Glutamatergic neuron (in vitro differentiated cells): Measurements from ENCODE around the gene C10orf67. TPM values are rescaled to one million over a fixed set of nuclear protein-coding genes. Genes with fewer than 3 reads are reported as not detected.

Source experiments
- DNase-seq: peaks from one replicate; pipeline ENCODE4 v3.0.0; 2022
- H3K27ac Mint-ChIP-seq: one replicate; pipeline ENCODE4 v1.8.0; 2020; ENCODE audit warnings: mild to moderate bottlenecking, mixed read lengths, inconsistent platforms; ENCODE audit not compliant: unreplicated experiment
- H3K27me3 Mint-ChIP-seq: one replicate; pipeline ENCODE4 v1.8.0; 2020; ENCODE audit warnings: mild to moderate bottlenecking, moderate library complexity, mixed read lengths, inconsistent platforms; ENCODE audit not compliant: unreplicated experiment
- H3K36me3 Mint-ChIP-seq: one replicate; pipeline ENCODE4 v1.8.0; 2020; ENCODE audit warnings: mild to moderate bottlenecking, mixed read lengths, inconsistent platforms; ENCODE audit not compliant: unreplicated experiment
- H3K4me1 Mint-ChIP-seq: one replicate; pipeline ENCODE4 v1.8.0; 2020; ENCODE audit warnings: mild to moderate bottlenecking, low read depth, mixed read lengths, inconsistent platforms; ENCODE audit not compliant: unreplicated experiment
- H3K4me3 Mint-ChIP-seq: one replicate; pipeline ENCODE4 v1.8.0; 2020; ENCODE audit warnings: mild to moderate bottlenecking, mixed read lengths, inconsistent platforms; ENCODE audit not compliant: unreplicated experiment
- H3K9me3 Mint-ChIP-seq: one replicate; pipeline ENCODE4 v1.8.0; 2020; ENCODE audit warnings: mild to moderate bottlenecking, moderate library complexity, mixed read lengths, inconsistent platforms; ENCODE audit not compliant: unreplicated experiment
- CTCF ChIP-seq: fragments of 200-600 bp; sonication (generic); IDR thresholded peaks from one replicate; pipeline ENCODE4 v1.5.0; 2021; ENCODE audit not compliant: partially characterized antibody, unreplicated experiment
- total RNA-seq: library from RNA; stranded (reverse); fragmentation: NEBNext Ultra II Directional; extraction: Animal tissue kit (Norgen Biotek cat#: 25700); gene quantifications from one replicate; pipeline ENCODE4 v1.2.1, GENCODE V29; 2021; ENCODE audit not compliant: unreplicated experiment

Gene C10orf67
- total RNA-seq, 1 donor from 2014 or later, result not detected

GRCh38 chr10:23194966-23195845 lies 149.4 kb downstream of the C10orf67 start:
- H3K9me3 Mint-ChIP-seq, result peaks cover 10% of the 10 kb centered on the region
- peaks cover 4% of the 10 kb centered on the region for H3K4me1 Mint-ChIP-seq
- peaks cover 34% of the 10 kb centered on the region for H3K27me3 Mint-ChIP-seq
- DNase-seq, result no peak
- no peaks in the 10 kb centered on the region for H3K36me3 Mint-ChIP-seq
- no peak for TF ChIP-seq CTCF
- no peak overlapping the region for H3K4me3 Mint-ChIP-seq
- H3K27ac Mint-ChIP-seq, result no peak overlapping the region

- DNase-seq, result no peak
- Mint-ChIP-seq H3K4me3 (no peak overlapping the region), H3K36me3 (no peaks in the 10 kb centered on the region), H3K4me1 (peaks cover 4% of the 10 kb centered on the region), H3K9me3 (peaks cover 10% of the 10 kb centered on the region), H3K27ac (no peak overlapping the region), H3K27me3 (peaks cover 36% of the 10 kb centered on the region)
- TF ChIP-seq CTCF, result no peak
Measured at GRCh38 chr10:23194471-23194965, 150.1 kb downstream of the C10orf67 start.

- no peak for DNase-seq
- Mint-ChIP-seq H3K27me3 (peaks cover 42% of the 10 kb centered on the region), H3K9me3 (peaks cover 10% of the 10 kb centered on the region), H3K27ac (peak overlapping the region; percentile 25), H3K4me1 (peaks cover 4% of the 10 kb centered on the region), H3K36me3 (no peaks in the 10 kb centered on the region), H3K4me3 (peak overlapping the region; percentile 71)
- no peak for TF ChIP-seq CTCF
Measured at GRCh38 chr10:23193435-23194074, 151.0 kb downstream of the C10orf67 start.

GRCh38 chr10:23192712-23193434 lies 151.7 kb downstream of the C10orf67 start:
- H3K36me3 Mint-ChIP-seq, result no peaks in the 10 kb centered on the region
- H3K27ac Mint-ChIP-seq, result no peak overlapping the region
- H3K4me1 Mint-ChIP-seq, result peaks cover 4% of the 10 kb centered on the region
- TF ChIP-seq CTCF, result no peak
- peaks cover 10% of the 10 kb centered on the region for H3K9me3 Mint-ChIP-seq
- peaks cover 46% of the 10 kb centered on the region for H3K27me3 Mint-ChIP-seq
- peak overlapping the region; percentile 76 for H3K4me3 Mint-ChIP-seq
- DNase-seq, result peak; percentile 60
